NCI-H774 (cell line): Measurements from ENCODE around the gene CARD11.
"Not testable (repeated sequence)": the region's sequence is repeated elsewhere in the genome, so short reads cannot be mapped to it uniquely, and the experiment has no call there.

Experiments used
- DNase-seq: peaks from one replicate; lab custom pipeline; 2025; lab: John Stamatoyannopoulos, UW

The CARD11 gene

GRCh38 chr7:2962865-2963264, 80.8 kb downstream of the CARD11 start:
- DNase-seq = no peak

- DNase-seq = no peak
Measured at GRCh38 chr7:2959828-2960599, 83.7 kb downstream of the CARD11 start.

- no peak for DNase-seq
Measured at GRCh38 chr7:2959103-2959680, 84.5 kb downstream of the CARD11 start.

- no peak for DNase-seq
Measured at GRCh38 chr7:2958416-2959102, 85.1 kb downstream of the CARD11 start.

- DNase-seq = not testable (repeated sequence)
Measured at GRCh38 chr7:2957369-2957727, 86.3 kb downstream of the CARD11 start.

- no peak for DNase-seq
Measured at GRCh38 chr7:2956526-2957368, 86.9 kb downstream of the CARD11 start.

- no peak for DNase-seq
Measured at GRCh38 chr7:2956076-2956475, 87.6 kb downstream of the CARD11 start.

- no peak for DNase-seq
Measured at GRCh38 chr7:2955269-2955668, 88.4 kb downstream of the CARD11 start.

GRCh38 chr7:2954433-2954853, 89.2 kb downstream of the CARD11 start:
- DNase-seq = no peak

- DNase-seq = no peak
Measured at GRCh38 chr7:2953588-2954407, 89.9 kb downstream of the CARD11 start.

GRCh38 chr7:2953099-2953498, 90.6 kb downstream of the CARD11 start:
- no peak for DNase-seq

GRCh38 chr7:2952316-2952715, 91.4 kb downstream of the CARD11 start:
- DNase-seq = no peak

GRCh38 chr7:2950578-2950977, 93.1 kb downstream of the CARD11 start:
- no peak for DNase-seq

- DNase-seq = no peak
Measured at GRCh38 chr7:2948749-2949148, 94.9 kb downstream of the CARD11 start.

GRCh38 chr7:2947058-2947780, 96.4 kb downstream of the CARD11 start:
- DNase-seq = no peak

- DNase-seq = no peak
Measured at GRCh38 chr7:2945171-2945570, 98.5 kb downstream of the CARD11 start.

- DNase-seq = no peak
Measured at GRCh38 chr7:2944739-2945138, 98.9 kb downstream of the CARD11 start.

- DNase-seq = no peak
Measured at GRCh38 chr7:2943851-2944601, 99.6 kb downstream of the CARD11 start.

GRCh38 chr7:2941216-2941859, 102.3 kb downstream of the CARD11 start:
- DNase-seq = no peak

- no peak for DNase-seq
Measured at GRCh38 chr7:2940466-2940865, 103.2 kb downstream of the CARD11 start.
